Neural cell (in vitro differentiated cells): ENCODE measurements around the gene PTPRU. TPM values are rescaled to one million over a fixed set of nuclear protein-coding genes. Genes with fewer than 3 reads are reported as not detected.

Experiments
- H2AFZ ChIP-seq: fragments of 200-600, 300-800 bp; sonication (generic), shearing (Covaris generic); 2 replicates; pipeline ENCODE4 v1.6.0; 2014; ENCODE audit warnings: low read depth, mild to moderate bottlenecking, antibody characterized with exemption, low read length, moderate library complexity
- H3F3A ChIP-seq: fragments of 200-600 bp; shearing (Covaris generic); 2 replicates; pipeline ENCODE4 v1.6.1; 2016; ENCODE audit warnings: mild to moderate bottlenecking, moderate library complexity, mixed read lengths, antibody characterized with exemption, low read length; ENCODE audit not compliant: insufficient read depth, poor library complexity, severe bottlenecking
- H3K27ac ChIP-seq: fragments of 200-600, 300-800 bp; sonication (generic), shearing (Covaris generic); 2 replicates; pipeline ENCODE4 v1.5.1; 2014; ENCODE audit warnings: mild to moderate bottlenecking, low read length, moderate library complexity
- H3K27me3 ChIP-seq: fragments of 300-800, 200-600 bp; sonication (generic), shearing (Covaris generic); 2 replicates; pipeline ENCODE4 v1.6.0; 2014; ENCODE audit warnings: mild to moderate bottlenecking, low read depth, low read length, moderate library complexity; ENCODE audit not compliant: insufficient read depth
- H3K36me3 ChIP-seq: fragments of 300-800, 200-600 bp; sonication (generic), shearing (Covaris generic); 2 replicates; pipeline ENCODE4 v1.5.1; 2014; ENCODE audit warnings: mild to moderate bottlenecking, antibody characterized with exemption, low read length, moderate library complexity; ENCODE audit not compliant: insufficient read depth
- H3K4me2 ChIP-seq: fragments of 300-800, 200-600 bp; sonication (generic), shearing (Covaris generic); 2 replicates; pipeline ENCODE4 v1.6.0; 2014; ENCODE audit warnings: mild to moderate bottlenecking, low read length
- H3K4me3 ChIP-seq: fragments of 300-800, 200-600 bp; sonication (generic), shearing (Covaris generic); 2 replicates; pipeline ENCODE4 v1.5.1; 2014; ENCODE audit warnings: mild to moderate bottlenecking, low read length, moderate library complexity
- H3K79me2 ChIP-seq: fragments of 200-600 bp; shearing (Covaris generic); replicated peaks from 2 replicates; pipeline ENCODE4 v1.6.0; 2014; ENCODE audit warnings: mild to moderate bottlenecking, low read length, moderate library complexity; ENCODE audit not compliant: insufficient read depth
- H3K9ac ChIP-seq: fragments of 300-800, 200-600 bp; sonication (generic), shearing (Covaris generic); 2 replicates; pipeline ENCODE4 v1.6.1; 2016; ENCODE audit warnings: mild to moderate bottlenecking, low read length, mixed read lengths
- H3K9me2 ChIP-seq: fragments of 200-600 bp; shearing (Covaris generic); 2 replicates; pipeline ENCODE4 v1.6.1; 2016; ENCODE audit warnings: mild to moderate bottlenecking, low read length, mixed read lengths; ENCODE audit not compliant: insufficient read depth
- H3K9me3 ChIP-seq: fragments of 200-600, 300-800 bp; sonication (generic), shearing (Covaris generic); 2 replicates; pipeline ENCODE4 v1.6.1; 2016; ENCODE audit warnings: mild to moderate bottlenecking, mixed run types, low read length, moderate library complexity, mixed read lengths
- H4K20me1 ChIP-seq: fragments of 200-600 bp; shearing (Covaris generic); 2 replicates; pipeline ENCODE4 v1.6.1; 2016; ENCODE audit warnings: mild to moderate bottlenecking, mixed run types; ENCODE audit not compliant: insufficient read depth
- CTCF ChIP-seq: fragments of 450-650 bp; IDR thresholded peaks from 2 replicates; pipeline ENCODE4 v1.5.1; 2014; ENCODE audit warnings: antibody characterized with exemption, mild to moderate bottlenecking, moderate library complexity; ENCODE audit not compliant: poor library complexity, severe bottlenecking
- EP300 ChIP-seq: fragments of 450-650 bp; conservative IDR thresholded peaks from 2 replicates; pipeline ENCODE4 v1.6.1; 2014; ENCODE audit warnings: antibody characterized with exemption, mild to moderate bottlenecking, moderate library complexity; ENCODE audit not compliant: poor library complexity, severe bottlenecking
- EZH2 ChIP-seq: fragments of 200-600, 300-800 bp; shearing (Covaris generic), sonication (generic); IDR thresholded peaks from 2 replicates; pipeline ENCODE4 v1.6.1; 2014; ENCODE audit warnings: antibody characterized with exemption, low read length, borderline replicate concordance, mild to moderate bottlenecking; ENCODE audit not compliant: insufficient read depth, poor library complexity, severe bottlenecking
- MXI1 ChIP-seq: fragments of 450-650 bp; conservative IDR thresholded peaks from 2 replicates; pipeline ENCODE4 v1.6.1; 2014; ENCODE audit warnings: antibody characterized with exemption, mild to moderate bottlenecking; ENCODE audit not compliant: poor library complexity, severe bottlenecking
- POLR2AphosphoS5 ChIP-seq: IDR thresholded peaks from 2 replicates; pipeline ENCODE4 v1.6.1; 2012
- RAD21 ChIP-seq: fragments of 450-650 bp; conservative IDR thresholded peaks from 2 replicates; pipeline ENCODE4 v1.6.1; 2014; ENCODE audit warnings: antibody characterized with exemption, mild to moderate bottlenecking, moderate library complexity
- REST ChIP-seq: IDR thresholded peaks from 2 replicates; pipeline ENCODE4 v1.6.1; 2012; ENCODE audit warnings: borderline replicate concordance
- SMC3 ChIP-seq: fragments of 450-650 bp; conservative IDR thresholded peaks from 2 replicates; pipeline ENCODE4 v1.6.1; 2014; ENCODE audit warnings: antibody characterized with exemption, mild to moderate bottlenecking, moderate library complexity; ENCODE audit not compliant: poor library complexity
- TAF1 ChIP-seq: IDR thresholded peaks from 2 replicates; pipeline ENCODE4 v1.6.1; 2012; ENCODE audit warnings: low read depth
- polyA plus RNA-seq: library from polyadenylated mRNA; depleted of rRNA; stranded (reverse); fragments of >200 nt; gene quantifications from 2 replicates; pipeline ENCODE4 v1.2.3, GENCODE V29; 2014

PTPRU gene
- polyA plus RNA-seq, 1 donor from 2014 or later: 5.0 TPM

GRCh38 chr1:29322861-29323585 is 86.7 kb downstream of the PTPRU start:
- Histone ChIP-seq H3K9me3 (no peaks in the 10 kb centered on the region), H3K4me3 (no peak overlapping the region), H3F3A (no peaks in the 10 kb centered on the region), H3K4me2 (no peak overlapping the region), H4K20me1 (no peaks in the 10 kb centered on the region), H3K27ac (no peak overlapping the region), H3K9ac (no peak overlapping the region), H3K79me2 (no peaks in the 10 kb centered on the region), H2AFZ (no peak overlapping the region), H3K27me3 (no peaks in the 10 kb centered on the region), H3K9me2 (no peaks in the 10 kb centered on the region), H3K36me3 (no peaks in the 10 kb centered on the region)
- TF ChIP-seq TAF1 (no peak), MXI1 (no peak), RAD21 (no peak), SMC3 (no peak), EZH2 (no peak), POLR2AphosphoS5 (no peak), EP300 (no peak), REST (no peak), CTCF (no peak)

- H3K27ac ChIP-seq: no peak overlapping the region
- H3K4me2 ChIP-seq: no peak overlapping the region
- no peaks in the 10 kb centered on the region for H3K36me3 ChIP-seq
- no peaks in the 10 kb centered on the region for H4K20me1 ChIP-seq
- H3K27me3 ChIP-seq: no peaks in the 10 kb centered on the region
- no peak overlapping the region for H3K4me3 ChIP-seq
- H3F3A ChIP-seq: no peaks in the 10 kb centered on the region
- H3K9me3 ChIP-seq: no peaks in the 10 kb centered on the region
- H3K79me2 ChIP-seq: no peaks in the 10 kb centered on the region
- no peak for TF ChIP-seq SMC3
- no peak for TF ChIP-seq TAF1
- no peak for TF ChIP-seq EP300
- TF ChIP-seq POLR2AphosphoS5: no peak
- no peak for TF ChIP-seq MXI1
- no peak for TF ChIP-seq EZH2
- TF ChIP-seq CTCF: no peak
- no peak for TF ChIP-seq REST
- TF ChIP-seq RAD21: no peak
- no peak overlapping the region for H3K9ac ChIP-seq
- H2AFZ ChIP-seq: no peak overlapping the region
- H3K9me2 ChIP-seq: no peaks in the 10 kb centered on the region
Measured at GRCh38 chr1:29323636-29324035, 87.3 kb downstream of the PTPRU start.
